HFF-Myc (cell line): Measurements from ENCODE around the gene CLK3.
A peak's percentile ranks its signal among the peaks of the same experiment; 100 is the strongest.

Experiments used
- DNase-seq: peaks from one replicate; pipeline ENCODE4 v3.0.0-alpha.2; 2011; ENCODE audit warnings: low read depth; ENCODE audit errors: extremely low read depth
- H3K4me3 ChIP-seq: replicated peaks from 2 replicates; pipeline ENCODE4 v1.5.1; 2011; ENCODE audit warnings: low read depth, mild to moderate bottlenecking, control low read depth, low read length
- CTCF ChIP-seq: IDR thresholded peaks from 2 replicates; pipeline ENCODE4 v1.5.1; 2012; ENCODE audit warnings: mild to moderate bottlenecking, low read depth, low read length, control low read depth; ENCODE audit errors: missing control alignments

Gene CLK3

GRCh38 chr15:74631408-74631807, 15.8 kb downstream of the CLK3 start:
- no peak overlapping the region for H3K4me3 ChIP-seq
- no peak for TF ChIP-seq CTCF
- no peak for DNase-seq

- no peak overlapping the region for H3K4me3 ChIP-seq
- peak; percentile 98 for TF ChIP-seq CTCF
- DNase-seq: no peak
These were observed 16.4 kb downstream of the CLK3 start for GRCh38 chr15:74631935-74632560.

- no peak for DNase-seq
- no peak overlapping the region for H3K4me3 ChIP-seq
- no peak for TF ChIP-seq CTCF
These were observed 17.0 kb downstream of the CLK3 start for GRCh38 chr15:74632601-74633000.

GRCh38 chr15:74633781-74634180, 18.1 kb downstream of the CLK3 start:
- no peak for DNase-seq
- no peak for TF ChIP-seq CTCF
- no peak overlapping the region for H3K4me3 ChIP-seq

- TF ChIP-seq CTCF: peak; percentile 90
- no peak overlapping the region for H3K4me3 ChIP-seq
- DNase-seq: no peak
These were observed 19.6 kb downstream of the CLK3 start for GRCh38 chr15:74635228-74635627.

- no peak overlapping the region for H3K4me3 ChIP-seq
- no peak for DNase-seq
- TF ChIP-seq CTCF: no peak
These were observed 21.3 kb downstream of the CLK3 start for GRCh38 chr15:74636984-74637383.

GRCh38 chr15:74641151-74641550, 25.5 kb downstream of the CLK3 start:
- no peak overlapping the region for H3K4me3 ChIP-seq
- DNase-seq: no peak
- no peak for TF ChIP-seq CTCF
